Naive thymus-derived CD4-positive, alpha-beta T cell (primary cell): ENCODE measurements around the gene ACYP1. TPM values are rescaled to one million over a fixed set of nuclear protein-coding genes. Genes with fewer than 3 reads are reported as not detected.

Experiments used
- ATAC-seq: fragments of 150-1000 bp; cut with Tn5 transposase; 2 replicates; pipeline ENCODE4 v1.10.0; 2021; ENCODE audit warnings: mild to moderate bottlenecking, moderate library complexity
- CTCF ChIA-PET: fragments of 350-600 bp; sonication (Branson Sonifier 250); formaldehyde crosslinking; loops from one replicate; lab custom pipeline; 2021; ENCODE audit warnings: antibody characterized with exemption; lab: Charles Lee
- POLR2A ChIA-PET: fragments of 350-600 bp; sonication (Branson Sonifier 250); formaldehyde crosslinking; loops from one replicate; lab custom pipeline; 2021; ENCODE audit warnings: antibody characterized with exemption, inconsistent platforms; lab: Charles Lee
- DNase-seq, 9 donors: peaks; one replicate each; pipeline versions ENCODE4 v3.0.0 to v3.0.0-alpha.2; 2020 to 2022; ENCODE audit warnings: mixed read lengths in 1 of 9
- H3K27ac ChIP-seq: one replicate; pipeline ENCODE4 v1.7.0; 2013; ENCODE audit warnings: mild to moderate bottlenecking, low read depth, low read length, moderate library complexity
- H3K27me3 ChIP-seq, 2 donors: one replicate each; pipeline ENCODE4 v1.7.0; 2013; ENCODE audit warnings: low read length in 2 of 2, mild to moderate bottlenecking in 2 of 2, moderate library complexity in 2 of 2; ENCODE audit not compliant: control insufficient read depth in 2 of 2, insufficient read depth in 2 of 2
- H3K36me3 ChIP-seq, 3 experiments: 1 replicate in 2 of 3; 2 replicates in 1 of 3; pipeline ENCODE4 v1.7.0; 2013; ENCODE audit warnings: low read length in 3 of 3, mild to moderate bottlenecking in 3 of 3, moderate library complexity in 1 of 3; ENCODE audit not compliant: insufficient read depth in 3 of 3, control insufficient read depth in 2 of 3
- H3K4me1 ChIP-seq, 2 donors: one replicate each; pipeline ENCODE4 v1.7.0; 2013; ENCODE audit warnings: low read length in 2 of 2, mild to moderate bottlenecking in 2 of 2, moderate library complexity in 1 of 2; ENCODE audit not compliant: control insufficient read depth in 2 of 2, insufficient read depth in 2 of 2
- H3K4me3 ChIP-seq: 2 replicates; pipeline ENCODE4 v1.7.0; 2013; ENCODE audit warnings: mild to moderate bottlenecking, low read length
- H3K9me3 ChIP-seq, 3 experiments: 1 replicate in 2 of 3; 2 replicates in 1 of 3; pipeline ENCODE4 v1.7.0; 2013; ENCODE audit warnings: low read length in 3 of 3; ENCODE audit not compliant: control insufficient read depth in 2 of 3
- H3K27ac Mint-ChIP-seq, 9 donors: one replicate each; pipeline ENCODE4 v1.8.0; 2020 to 2022; ENCODE audit warnings: mixed read lengths in 9 of 9, mild to moderate bottlenecking in 8 of 9, moderate library complexity in 5 of 9, inconsistent platforms in 2 of 9
- H3K27me3 Mint-ChIP-seq, 5 donors: one replicate each; pipeline ENCODE4 v1.8.0; 2021 to 2022; ENCODE audit warnings: mixed read lengths in 5 of 5, mild to moderate bottlenecking in 1 of 5
- H3K36me3 Mint-ChIP-seq, 5 donors: one replicate each; pipeline ENCODE4 v1.8.0; 2020 to 2022; ENCODE audit warnings: mixed read lengths in 5 of 5, mild to moderate bottlenecking in 3 of 5, inconsistent platforms in 1 of 5
- H3K4me1 Mint-ChIP-seq, 7 donors: one replicate each; pipeline ENCODE4 v1.8.0; 2020 to 2022; ENCODE audit warnings: mixed read lengths in 7 of 7, mild to moderate bottlenecking in 3 of 7, inconsistent platforms in 1 of 7
- H3K4me3 Mint-ChIP-seq, 10 donors: one replicate each; pipeline ENCODE4 v1.8.0; 2020 to 2022; ENCODE audit warnings: mild to moderate bottlenecking in 10 of 10, mixed read lengths in 10 of 10, moderate library complexity in 6 of 10, inconsistent platforms in 2 of 10
- H3K9me3 Mint-ChIP-seq, 11 donors: one replicate each; pipeline ENCODE4 v1.8.0; 2020 to 2022; ENCODE audit warnings: mixed read lengths in 11 of 11, mild to moderate bottlenecking in 4 of 11, inconsistent platforms in 1 of 11, moderate library complexity in 1 of 11
- intact Hi-C, 2 donors: fragments of 100-400 bp; cut with micrococcal nuclease; formaldehyde crosslinking; loops; one replicate each; pipeline ENCODE4 v1.15.1; 2023
- polyA plus RNA-seq, 2 donors: library from polyadenylated mRNA; unstranded; fragments of 300-500 nt; fragmentation: Illumina TruSeq; gene quantifications; one replicate each; pipeline ENCODE4 v1.2.3, GENCODE V29; 2021
- total RNA-seq, 6 experiments: library from RNA in 5 of 6; stranded (reverse) in 5 of 6; gene quantifications; 1 replicate in 5 of 6; 2 replicates in 1 of 6; pipeline ENCODE4 v1.2.3 and lab custom pipeline; 2021 to 2026

The ACYP1 gene
- total and polyA plus RNA-seq, 7 experiments from 2014 or later = 11.8 to 39.5 (median 17.9) TPM

GRCh38 chr14:75054421-75054820 is 9.4 kb downstream of the ACYP1 start:
- no peaks in the 10 kb centered on the region for H3K27me3 ChIP-seq
- Mint-ChIP-seq H3K27ac (no peak overlapping the region), H3K9me3 (peaks cover 0 to 5% (median 0%) of the 10 kb centered on the region in 11 donors), H3K4me1 (peaks cover 13 to 55% (median 24%) of the 10 kb centered on the region in 7 donors), H3K4me3 (no peak overlapping the region), H3K36me3 (peaks cover 0 to 25% (median 7%) of the 10 kb centered on the region in 5 donors), H3K27me3 (no peaks in the 10 kb centered on the region)
- ATAC-seq (no peak), DNase-seq (no peak)
- ChIA-PET POLR2A (no interaction called here), CTCF (no interaction called here)
- H3K36me3 ChIP-seq = no peaks in the 10 kb centered on the region
- intact Hi-C loops = no loop called here
- H3K4me1 ChIP-seq = peaks cover 8 to 9% of the 10 kb centered on the region in 2 donors
- H3K27ac ChIP-seq = no peak overlapping the region
- H3K4me3 ChIP-seq = no peak overlapping the region
- H3K9me3 ChIP-seq = no peaks in the 10 kb centered on the region

GRCh38 chr14:75053396-75054291 is 10.2 kb downstream of the ACYP1 start:
- H3K4me3 ChIP-seq = no peak overlapping the region
- Mint-ChIP-seq H3K36me3 (peaks cover 0 to 22% (median 8%) of the 10 kb centered on the region in 5 donors), H3K4me1 (peaks cover 15 to 56% (median 25%) of the 10 kb centered on the region in 7 donors), H3K27me3 (no peaks in the 10 kb centered on the region), H3K9me3 (peaks cover 0 to 5% (median 0%) of the 10 kb centered on the region in 11 donors), H3K27ac (peak overlapping the region in 1 of 9 donors; percentile 5), H3K4me3 (no peak overlapping the region)
- ChIA-PET POLR2A (no interaction called here), CTCF (no interaction called here)
- intact Hi-C loops = no loop called here
- ATAC-seq (no peak), DNase-seq (no peak)
- no peaks in the 10 kb centered on the region for H3K9me3 ChIP-seq
- no peaks in the 10 kb centered on the region for H3K27me3 ChIP-seq
- H3K4me1 ChIP-seq = peaks cover 8 to 9% of the 10 kb centered on the region in 2 donors
- no peaks in the 10 kb centered on the region for H3K36me3 ChIP-seq
- H3K27ac ChIP-seq = no peak overlapping the region

- Histone ChIP-seq H3K27me3 (no peaks in the 10 kb centered on the region), H3K4me3 (peak overlapping the region; percentile 81), H3K27ac (peak overlapping the region; percentile 86), H3K4me1 (peaks cover 8 to 9% of the 10 kb centered on the region in 2 donors), H3K9me3 (no peaks in the 10 kb centered on the region), H3K36me3 (no peaks in the 10 kb centered on the region)
- POLR2A ChIA-PET = interaction anchor here (0.7 to 3.7 kb wide), 2 partner anchors 12 to 78 kb away, joined by 3 to 29 read pairs; partner anchors contain the start of gene ACYP1
- DNase-seq (no peak), ATAC-seq (no peak)
- intact Hi-C loops = loop anchor here (1.0 to 2.0 kb wide), 3 partner anchors 12 to 49 kb away; partner anchors contain the start of genes EIF2B2 (in 2 of the 2) and ZC2HC1C (in 1 of the 2)
- H3K36me3 Mint-ChIP-seq = peaks cover 0 to 33% (median 22%) of the 10 kb centered on the region in 5 donors
- H3K9me3 Mint-ChIP-seq = peaks cover 0 to 5% (median 0%) of the 10 kb centered on the region in 11 donors
- H3K27me3 Mint-ChIP-seq = no peaks in the 10 kb centered on the region
- peak overlapping the region; percentile 90 to 98 (median 95) for H3K27ac Mint-ChIP-seq
- peak overlapping the region; percentile 92 to 96 (median 94) for H3K4me3 Mint-ChIP-seq
- H3K4me1 Mint-ChIP-seq = peaks cover 19 to 63% (median 43%) of the 10 kb centered on the region in 7 donors
- CTCF ChIA-PET = interaction anchor here (0.9 kb wide), 1 partner anchor 12 kb away, joined by 3 read pairs; no protein-coding TSS in a partner anchor
Measured at GRCh38 chr14:75051556-75051899, 12.3 kb downstream of the ACYP1 start.

GRCh38 chr14:75050852-75051555 is 12.8 kb downstream of the ACYP1 start, which contains the start of gene MLH3:
MLH3 (minus strand) TSS chr14:75051467; CDS start chr14:75049655, 1,812 bp downstream.
- Histone ChIP-seq H3K4me3 (peak within 1 kb of the TSS; percentile 81), H3K27me3 (no peaks in the 10 kb centered on the region), H3K36me3 (no peaks in the 10 kb centered on the region), H3K27ac (peak within 1 kb of the TSS; percentile 86), H3K9me3 (no peaks in the 10 kb centered on the region), H3K4me1 (peaks cover 8 to 9% of the 10 kb centered on the region in 2 donors)
- CTCF ChIA-PET = no interaction called here
- peak within 1 kb of the TSS; percentile 92 to 96 (median 94) for H3K4me3 Mint-ChIP-seq
- H3K27me3 Mint-ChIP-seq = no peaks in the 10 kb centered on the region
- DNase-seq (peak; percentile 69 to 82 (median 78)), ATAC-seq (peak; percentile 90)
- intact Hi-C loops = loop anchor here (1.0 to 2.0 kb wide), 3 partner anchors 12 to 49 kb away; partner anchors contain the start of genes EIF2B2 (in 2 of the 2) and ZC2HC1C (in 1 of the 2)
- peak within 1 kb of the TSS; percentile 90 to 98 (median 95) for H3K27ac Mint-ChIP-seq
- peaks cover 19 to 65% (median 47%) of the 10 kb centered on the region in 7 donors for H3K4me1 Mint-ChIP-seq
- H3K9me3 Mint-ChIP-seq = peaks cover 0 to 5% (median 0%) of the 10 kb centered on the region in 11 donors
- peaks cover 0 to 30% (median 23%) of the 10 kb centered on the region in 5 donors for H3K36me3 Mint-ChIP-seq
- POLR2A ChIA-PET = interaction anchor here (3.7 kb wide), 1 partner anchor 13 kb away, joined by 29 read pairs; the partner anchor contains the start of gene ACYP1

DNA sequence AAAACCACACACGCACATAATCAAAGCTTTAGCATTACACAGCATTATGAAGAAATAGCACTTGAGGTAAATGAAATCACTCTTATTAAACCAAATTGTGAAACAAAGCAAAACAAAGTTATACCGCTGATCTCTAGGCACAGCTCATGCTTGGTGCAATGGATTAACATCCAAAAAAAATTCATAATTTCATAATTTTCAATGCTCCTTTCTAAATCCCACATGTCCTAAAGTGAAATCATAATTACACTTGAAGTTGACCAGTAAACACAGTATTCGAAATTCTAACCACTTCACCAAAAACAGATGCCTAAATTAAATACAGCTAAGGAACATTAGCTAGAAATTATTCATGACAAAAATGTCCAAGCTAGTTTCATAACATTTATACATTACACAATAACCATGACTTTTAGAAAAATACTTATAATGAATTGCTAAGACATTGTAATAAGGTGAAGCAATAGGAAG is 14.1 kb downstream of the ACYP1 start:
- H3K4me1 ChIP-seq = peaks cover 8 to 10% of the 10 kb centered on the region in 2 donors
- H3K36me3 Mint-ChIP-seq = peaks cover 0 to 23% (median 17%) of the 10 kb centered on the region in 5 donors
- peaks cover 0 to 5% (median 0%) of the 10 kb centered on the region in 11 donors for H3K9me3 Mint-ChIP-seq
- ATAC-seq = peak; percentile 2
- no peak for DNase-seq
- H3K4me1 Mint-ChIP-seq = peaks cover 24 to 73% (median 55%) of the 10 kb centered on the region in 7 donors
- no peak overlapping the region for H3K4me3 ChIP-seq
- H3K36me3 ChIP-seq = no peaks in the 10 kb centered on the region
- H3K27ac ChIP-seq = no peak overlapping the region
- peak overlapping the region in 6 of 9 donors; percentile 10 to 95 (median 90) for H3K27ac Mint-ChIP-seq
- peak overlapping the region; percentile 83 to 96 (median 94) for H3K4me3 Mint-ChIP-seq
- POLR2A ChIA-PET = interaction anchor here (3.7 kb wide), 1 partner anchor 14 kb away, joined by 29 read pairs; the partner anchor contains the start of gene ACYP1
- H3K9me3 ChIP-seq = no peaks in the 10 kb centered on the region
- H3K27me3 ChIP-seq = no peaks in the 10 kb centered on the region
- H3K27me3 Mint-ChIP-seq = no peaks in the 10 kb centered on the region
- CTCF ChIA-PET = interaction anchor here (1.0 kb wide), 1 partner anchor 40 kb away, joined by 3 read pairs; no protein-coding TSS in a partner anchor
- intact Hi-C loops = loop anchor here in 1 of 2 donors (2.0 kb wide), 1 partner anchor 19 kb away; the partner anchor contains the start of gene ZC2HC1C
